GM20000 (cell line): ENCODE results near the gene CEP83.

Experiments used
- DNase-seq: peaks from one replicate; pipeline ENCODE4 v3.0.0; 2012; ENCODE audit warnings: low spot score
- CTCF ChIP-seq: IDR thresholded peaks from 2 replicates; pipeline ENCODE4 v1.5.1; 2012; ENCODE audit warnings: mild to moderate bottlenecking, control low read depth; ENCODE audit errors: extremely low read depth, missing control alignments

CEP83 gene

DNA sequence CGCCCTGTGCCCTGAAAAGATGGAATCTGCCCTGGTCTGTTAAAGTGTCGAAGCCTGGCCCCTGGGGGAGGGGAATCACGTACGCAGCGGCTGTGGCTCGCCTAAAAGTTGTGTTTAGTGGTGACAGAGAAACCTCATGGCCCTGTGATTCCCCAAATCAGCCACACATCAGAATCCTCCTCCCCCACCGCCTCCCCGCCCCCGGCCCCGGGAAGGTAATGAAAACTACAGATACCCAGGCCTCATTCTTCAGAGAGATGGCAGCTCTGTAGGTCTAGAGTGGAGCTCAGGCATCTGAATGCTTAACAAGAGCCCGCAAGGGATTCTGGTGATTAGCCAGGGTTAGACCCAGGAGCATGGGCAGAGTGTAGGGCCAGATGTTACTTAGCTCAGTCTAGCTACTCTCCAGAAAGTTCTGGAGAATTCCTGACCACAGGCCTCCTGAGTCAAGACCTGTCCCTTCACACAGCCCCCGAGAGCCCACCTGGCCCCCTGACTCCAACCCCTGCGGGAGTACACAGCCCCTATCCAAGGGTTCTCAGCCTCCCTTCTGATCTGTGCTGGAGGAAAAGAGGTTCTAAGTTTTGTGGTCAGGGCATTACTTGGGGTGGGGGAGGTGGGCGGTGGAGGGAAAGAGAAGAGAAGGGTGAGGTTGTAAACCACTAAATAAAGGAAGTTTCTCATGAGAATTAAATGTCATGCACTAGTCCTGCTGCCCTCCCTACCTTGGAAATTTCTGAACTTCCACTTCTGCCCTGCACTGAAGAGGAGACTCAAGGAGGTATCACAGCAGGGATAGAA is 196.5 kb downstream of the CEP83 start:
- peak; percentile 58 for DNase-seq
- no peak for TF ChIP-seq CTCF

- peak; percentile 69 for DNase-seq
- TF ChIP-seq CTCF: no peak
Observed at GRCh38 chr12:94262228-94263010, 197.2 kb downstream of the CEP83 start.

GRCh38 chr12:94261786-94262185 is 197.9 kb downstream of the CEP83 start:
- DNase-seq: no peak
- TF ChIP-seq CTCF: no peak

GRCh38 chr12:94261119-94261518 is 198.5 kb downstream of the CEP83 start:
- DNase-seq: no peak
- TF ChIP-seq CTCF: no peak

DNA sequence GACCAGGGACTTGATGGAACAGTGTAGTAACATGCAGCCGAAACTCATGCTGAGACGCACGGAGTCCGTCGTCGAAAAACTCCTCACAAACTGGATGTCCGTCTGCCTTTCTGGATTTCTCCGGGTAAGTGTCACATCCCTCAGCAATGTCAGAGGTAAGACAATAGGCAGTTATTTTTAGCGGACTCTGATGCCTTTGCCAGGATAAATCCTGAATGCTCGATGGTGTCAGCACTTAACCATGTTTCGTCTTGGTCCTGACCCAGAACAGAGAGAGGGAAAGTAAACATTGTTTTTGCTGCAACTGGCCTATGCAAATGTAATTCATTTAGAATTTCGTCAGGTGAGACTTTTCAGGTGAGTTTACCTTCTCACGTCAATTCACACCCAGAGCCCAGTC is 198.9 kb downstream of the CEP83 start:
- no peak for TF ChIP-seq CTCF
- DNase-seq: no peak

- DNase-seq: no peak
- no peak for TF ChIP-seq CTCF
Observed at GRCh38 chr12:94260017-94260416, 199.7 kb downstream of the CEP83 start.

- no peak for TF ChIP-seq CTCF
Observed at GRCh38 chr12:94258593-94258992, 201.1 kb downstream of the CEP83 start.

More at GRCh38 chr12:94258593-94258992, 201.1 kb downstream of the CEP83 start:
- no peak for DNase-seq
